GM19397 (cell line): ENCODE results near the gene MYMK.

ENCODE experiments used
- ATAC-seq: cut with Tn5 transposase; IDR thresholded peaks from one replicate; pipeline ENCODE4 v1.9.1; 2021; ENCODE audit warnings: mild to moderate bottlenecking, moderate library complexity; ENCODE audit not compliant: unreplicated experiment

Gene MYMK

GRCh38 chr9:133470988-133471387 is 53.8 kb downstream of the MYMK start:
- ATAC-seq, result no peak

GRCh38 chr9:133470427-133470924 is 54.3 kb downstream of the MYMK start:
- no peak for ATAC-seq

GRCh38 chr9:133468777-133469421 is 55.9 kb downstream of the MYMK start:
- no peak for ATAC-seq

GRCh38 chr9:133468374-133468773 is 56.4 kb downstream of the MYMK start:
- ATAC-seq, result no peak

GRCh38 chr9:133467101-133467500 is 57.7 kb downstream of the MYMK start:
- ATAC-seq, result no peak

GRCh38 chr9:133465984-133466383 is 58.8 kb downstream of the MYMK start:
- no peak for ATAC-seq

GRCh38 chr9:133464638-133465037 is 60.1 kb downstream of the MYMK start:
- ATAC-seq, result no peak
